Natural killer cell (primary cell): Measurements from ENCODE around the gene PLCXD3. TPM values are rescaled to one million over a fixed set of nuclear protein-coding genes. Genes with fewer than 3 reads are reported as not detected.

ENCODE experiments used
- ATAC-seq, 3 donors: fragments of 150-1000 bp in 2 of 3; fragments of 200-7000 bp in 1 of 3; cut with Tn5 transposase; 1 replicate in 1 of 3; 2 replicates in 2 of 3; pipeline ENCODE4 v1.10.0; 2021; ENCODE audit warnings: mild to moderate bottlenecking in 2 of 3, moderate library complexity in 2 of 3
- DNase-seq, 2 donors: peaks; one replicate each; pipeline versions ENCODE4 v3.0.0 to v3.0.0-alpha.2; 2013 to 2021; ENCODE audit warnings: mixed read lengths in 1 of 2
- H3K27ac ChIP-seq: one replicate; pipeline ENCODE4 v1.5.1; 2013; ENCODE audit warnings: mild to moderate bottlenecking, low read length
- H3K27me3 ChIP-seq: one replicate; pipeline ENCODE4 v1.6.1; 2013; ENCODE audit warnings: low read length; ENCODE audit not compliant: control insufficient read depth, insufficient read depth
- H3K36me3 ChIP-seq: one replicate; pipeline ENCODE4 v1.6.1; 2013; ENCODE audit warnings: low read length; ENCODE audit not compliant: control insufficient read depth, insufficient read depth
- H3K4me1 ChIP-seq: one replicate; pipeline ENCODE4 v1.6.1; 2013; ENCODE audit warnings: low read length; ENCODE audit not compliant: control insufficient read depth, insufficient read depth
- H3K4me3 ChIP-seq: one replicate; pipeline ENCODE4 v1.5.1; 2013; ENCODE audit warnings: low read length
- H3K9me3 ChIP-seq: one replicate; pipeline ENCODE4 v1.6.1; 2013; ENCODE audit warnings: low read length; ENCODE audit not compliant: control insufficient read depth, insufficient read depth
- H3K27ac Mint-ChIP-seq, 2 donors: one replicate each; pipeline ENCODE4 v1.8.0; 2022; ENCODE audit warnings: mild to moderate bottlenecking in 2 of 2, mixed read lengths in 2 of 2, moderate library complexity in 1 of 2
- H3K27me3 Mint-ChIP-seq, 2 donors: one replicate each; pipeline ENCODE4 v1.8.0; 2022; ENCODE audit warnings: low read depth in 2 of 2, mixed read lengths in 2 of 2
- H3K36me3 Mint-ChIP-seq: one replicate; pipeline ENCODE4 v1.8.0; 2022; ENCODE audit warnings: mixed read lengths
- H3K4me1 Mint-ChIP-seq, 2 donors: one replicate each; pipeline ENCODE4 v1.8.0; 2022; ENCODE audit warnings: mixed read lengths in 2 of 2
- H3K4me3 Mint-ChIP-seq: one replicate; pipeline ENCODE4 v1.8.0; 2022; ENCODE audit warnings: mild to moderate bottlenecking, moderate library complexity, mixed read lengths
- H3K9me3 Mint-ChIP-seq, 2 donors: one replicate each; pipeline ENCODE4 v1.8.0; 2022; ENCODE audit warnings: mixed read lengths in 2 of 2
- WGBS: methylation state at CpG from one replicate; pipeline ENCODE4 v1.1.7; 2013; ENCODE audit warnings: missing lambda C conversion rate; ENCODE audit not compliant: insufficient coverage; 5-methylcytosine and 5-hydroxymethylcytosine counted together
- intact Hi-C: fragments of 100-400 bp; cut with micrococcal nuclease; formaldehyde crosslinking; loops from one replicate; pipeline ENCODE4 v1.14.2; 2022
- total RNA-seq, 4 donors: library from RNA; stranded (reverse); fragments of 120-200 nt in 1 of 4; gene quantifications; one replicate each; pipeline versions ENCODE4 v1.2.3 to v1.2.4, GENCODE V29; 2013 to 2022
- TF ChIP-seq, protein P1 (sequence below): fragments of 200-600 bp; IDR thresholded peaks from one replicate; pipeline ENCODE4 v1.8.0; 2022; ENCODE audit warnings: antibody characterized with exemption

PLCXD3 gene
- total RNA-seq, 3 donors from 2014 or later (not counting 1 experiment from before 2014, with no cell fraction given) = not detected

DNA sequence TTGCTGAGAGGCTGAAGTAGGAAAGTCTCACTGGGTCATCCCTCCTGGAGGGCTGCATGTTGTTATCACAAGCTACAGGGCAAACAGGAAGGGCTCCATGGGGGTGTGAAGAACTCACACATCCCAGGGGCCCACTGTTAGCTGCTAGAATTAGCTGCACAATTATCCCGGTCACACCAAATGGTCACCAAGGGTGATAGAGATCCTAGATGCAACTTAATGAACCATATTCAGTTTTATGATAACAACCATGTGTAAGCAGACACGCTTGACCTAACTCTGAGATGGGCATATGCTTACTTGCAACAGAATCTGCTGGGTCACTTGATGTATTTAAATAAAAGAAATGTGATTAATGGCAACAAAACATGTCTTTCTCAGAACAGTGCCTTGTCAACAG, 153.6 kb downstream of the PLCXD3 start:
- H3K36me3 Mint-ChIP-seq = no peaks in the 10 kb centered on the region
- H3K27ac ChIP-seq = no peak overlapping the region
- no peaks in the 10 kb centered on the region for H3K9me3 ChIP-seq
- WGBS = 34% methylated on average over 2 of the region's 2 CpGs
- no peak overlapping the region for H3K4me3 ChIP-seq
- TF ChIP-seq, protein P1, sequence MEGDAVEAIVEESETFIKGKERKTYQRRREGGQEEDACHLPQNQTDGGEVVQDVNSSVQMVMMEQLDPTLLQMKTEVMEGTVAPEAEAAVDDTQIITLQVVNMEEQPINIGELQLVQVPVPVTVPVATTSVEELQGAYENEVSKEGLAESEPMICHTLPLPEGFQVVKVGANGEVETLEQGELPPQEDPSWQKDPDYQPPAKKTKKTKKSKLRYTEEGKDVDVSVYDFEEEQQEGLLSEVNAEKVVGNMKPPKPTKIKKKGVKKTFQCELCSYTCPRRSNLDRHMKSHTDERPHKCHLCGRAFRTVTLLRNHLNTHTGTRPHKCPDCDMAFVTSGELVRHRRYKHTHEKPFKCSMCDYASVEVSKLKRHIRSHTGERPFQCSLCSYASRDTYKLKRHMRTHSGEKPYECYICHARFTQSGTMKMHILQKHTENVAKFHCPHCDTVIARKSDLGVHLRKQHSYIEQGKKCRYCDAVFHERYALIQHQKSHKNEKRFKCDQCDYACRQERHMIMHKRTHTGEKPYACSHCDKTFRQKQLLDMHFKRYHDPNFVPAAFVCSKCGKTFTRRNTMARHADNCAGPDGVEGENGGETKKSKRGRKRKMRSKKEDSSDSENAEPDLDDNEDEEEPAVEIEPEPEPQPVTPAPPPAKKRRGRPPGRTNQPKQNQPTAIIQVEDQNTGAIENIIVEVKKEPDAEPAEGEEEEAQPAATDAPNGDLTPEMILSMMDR = no peak
- H3K4me1 Mint-ChIP-seq = no peaks in the 10 kb centered on the region
- H3K27ac Mint-ChIP-seq = no peak overlapping the region
- intact Hi-C loops = no loop called here
- H3K27me3 ChIP-seq = no peaks in the 10 kb centered on the region
- no peaks in the 10 kb centered on the region for H3K4me1 ChIP-seq
- DNase-seq = no peak
- no peaks in the 10 kb centered on the region for H3K27me3 Mint-ChIP-seq
- ATAC-seq = no peak
- peaks cover 9 to 12% of the 10 kb centered on the region in 2 donors for H3K9me3 Mint-ChIP-seq
- H3K36me3 ChIP-seq = no peaks in the 10 kb centered on the region
- no peak overlapping the region for H3K4me3 Mint-ChIP-seq

DNA sequence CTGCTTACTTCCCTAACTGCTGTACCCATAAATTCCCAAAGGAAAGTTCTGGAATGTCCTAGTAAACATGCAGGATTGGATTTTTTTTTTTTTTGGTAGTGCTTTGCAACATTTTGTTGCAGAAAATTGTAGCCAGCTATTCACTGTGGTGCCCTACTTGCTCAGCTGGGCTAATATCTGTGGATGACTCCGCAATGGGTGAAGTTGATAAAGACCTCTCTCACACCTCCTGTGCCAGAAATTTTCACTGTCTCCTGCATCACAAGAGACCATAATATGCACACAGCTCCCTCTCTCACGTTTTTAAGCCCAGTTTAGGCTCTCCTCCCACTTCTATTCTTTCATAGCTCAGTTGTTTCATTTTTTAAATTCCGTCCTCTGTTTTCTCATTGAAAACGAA, 160.6 kb downstream of the PLCXD3 start:
- Mint-ChIP-seq H3K9me3 (peaks cover 12 to 18% of the 10 kb centered on the region in 2 donors), H3K27me3 (no peaks in the 10 kb centered on the region), H3K36me3 (no peaks in the 10 kb centered on the region), H3K27ac (no peak overlapping the region), H3K4me3 (no peak overlapping the region), H3K4me1 (no peaks in the 10 kb centered on the region)
- intact Hi-C loops = no loop called here
- no peak overlapping the region for H3K4me3 ChIP-seq
- H3K36me3 ChIP-seq = no peaks in the 10 kb centered on the region
- WGBS = 71% methylated on average over 4 of the region's 4 CpGs
- ATAC-seq (no peak), DNase-seq (no peak)
- H3K4me1 ChIP-seq = no peaks in the 10 kb centered on the region
- H3K27ac ChIP-seq = no peak overlapping the region
- TF ChIP-seq, protein P1 = no peak
- H3K27me3 ChIP-seq = no peaks in the 10 kb centered on the region
- no peaks in the 10 kb centered on the region for H3K9me3 ChIP-seq

DNA sequence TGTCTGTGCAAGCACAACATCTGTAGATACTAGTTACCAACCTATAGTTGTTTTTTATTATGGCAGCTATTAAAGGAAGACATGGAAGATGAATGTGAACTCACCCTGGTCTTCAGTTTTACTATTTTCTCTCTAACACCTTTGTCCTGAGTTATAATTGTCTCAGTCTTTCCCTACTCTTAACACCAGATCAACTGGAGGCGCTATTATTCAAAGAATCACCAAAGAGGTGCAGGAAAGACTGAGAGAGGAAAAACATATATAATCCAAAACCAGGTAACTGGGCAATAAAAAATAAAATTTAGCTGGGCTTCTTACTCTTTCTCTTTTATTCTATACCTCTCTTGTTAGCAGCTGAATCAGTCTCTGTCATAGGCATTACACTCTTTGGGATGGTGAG, 162.8 kb downstream of the PLCXD3 start:
- H3K9me3 Mint-ChIP-seq = peaks cover 4 to 14% of the 10 kb centered on the region in 2 donors
- 86% methylated on average over 1 of the region's 1 CpG for WGBS
- Histone ChIP-seq H3K4me3 (no peak overlapping the region), H3K9me3 (no peaks in the 10 kb centered on the region), H3K4me1 (no peaks in the 10 kb centered on the region), H3K27ac (no peak overlapping the region), H3K36me3 (no peaks in the 10 kb centered on the region), H3K27me3 (no peaks in the 10 kb centered on the region)
- intact Hi-C loops = no loop called here
- no peaks in the 10 kb centered on the region for H3K4me1 Mint-ChIP-seq
- H3K36me3 Mint-ChIP-seq = no peaks in the 10 kb centered on the region
- ATAC-seq (no peak), DNase-seq (no peak)
- H3K27ac Mint-ChIP-seq = no peak overlapping the region
- no peaks in the 10 kb centered on the region for H3K27me3 Mint-ChIP-seq
- H3K4me3 Mint-ChIP-seq = no peak overlapping the region
- TF ChIP-seq, protein P1 = no peak

DNA sequence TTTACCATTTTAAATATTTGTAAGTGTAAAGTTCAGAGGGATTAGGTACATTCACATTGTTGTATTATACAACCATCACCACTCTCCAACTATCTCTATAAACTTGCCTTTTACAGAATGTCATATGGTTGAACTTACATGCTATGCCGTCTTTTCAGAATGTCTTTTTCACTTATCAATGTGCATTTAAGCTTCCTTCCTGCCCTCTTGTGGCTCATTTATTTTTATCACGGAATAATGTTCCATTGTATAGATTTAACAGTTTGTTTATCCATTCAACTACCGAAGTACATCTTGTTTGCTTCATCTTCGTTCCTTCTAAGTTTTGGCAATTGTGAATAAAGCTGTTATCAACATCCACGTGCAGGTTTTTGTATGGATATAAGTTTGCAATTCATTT, 163.8 kb downstream of the PLCXD3 start:
- H3K27ac ChIP-seq = no peak overlapping the region
- WGBS = 37% methylated on average over 4 of the region's 5 CpGs
- H3K4me3 ChIP-seq = no peak overlapping the region
- H3K9me3 ChIP-seq = no peaks in the 10 kb centered on the region
- Mint-ChIP-seq H3K9me3 (peaks cover 4 to 11% of the 10 kb centered on the region in 2 donors), H3K4me3 (no peak overlapping the region), H3K27ac (no peak overlapping the region), H3K36me3 (no peaks in the 10 kb centered on the region), H3K4me1 (no peaks in the 10 kb centered on the region), H3K27me3 (no peaks in the 10 kb centered on the region)
- no peaks in the 10 kb centered on the region for H3K4me1 ChIP-seq
- H3K36me3 ChIP-seq = no peaks in the 10 kb centered on the region
- TF ChIP-seq, protein P1 = no peak
- ATAC-seq = no peak
- no peaks in the 10 kb centered on the region for H3K27me3 ChIP-seq
- intact Hi-C loops = no loop called here
- no peak for DNase-seq
